ENCODE measurements around the gene SP140L. TPM values are rescaled to one million over a fixed set of nuclear protein-coding genes. Genes with fewer than 3 reads are reported as not detected.
"Not testable (repeated sequence)": the region's sequence is repeated elsewhere in the genome, so short reads cannot be mapped to it uniquely, and the experiment has no call there.

The SP140L gene
- total RNA-seq, 1 donor from 2014 or later, result 9.7 TPM

- DNase-seq (ENCODE audit: low read depth), result no peak
Observed at GRCh38 chr2:230417436-230417835, 90.4 kb downstream of the SP140L start.

- DNase-seq (ENCODE audit: low read depth), result peak; percentile 57
Observed at GRCh38 chr2:230418341-230419016, 91.5 kb downstream of the SP140L start.

- DNase-seq (ENCODE audit: low read depth), result no peak
Observed at GRCh38 chr2:230419181-230419580, 92.2 kb downstream of the SP140L start.

- no peak for DNase-seq (ENCODE audit: low read depth)
Observed at GRCh38 chr2:230422149-230422548, 95.2 kb downstream of the SP140L start.

- peak; percentile 43 for DNase-seq (ENCODE audit: low read depth)
Observed at GRCh38 chr2:230423851-230424458, 97.0 kb downstream of the SP140L start.

- no peak for DNase-seq (ENCODE audit: low read depth)
Observed at GRCh38 chr2:230425377-230425776, 98.4 kb downstream of the SP140L start.

GRCh38 chr2:230429513-230429912 lies 102.5 kb downstream of the SP140L start:
- DNase-seq (ENCODE audit: low read depth), result no peak

GRCh38 chr2:230430957-230431910 lies 104.2 kb downstream of the SP140L start:
- DNase-seq (ENCODE audit: low read depth), result no peak

- no peak for DNase-seq (ENCODE audit: low read depth)
Observed at GRCh38 chr2:230434677-230435324, 107.8 kb downstream of the SP140L start.

- DNase-seq (ENCODE audit: low read depth), result no peak
Observed at GRCh38 chr2:230435431-230435830, 108.4 kb downstream of the SP140L start.

- DNase-seq (ENCODE audit: low read depth), result not testable (repeated sequence)
Observed at GRCh38 chr2:230439121-230439520, 112.1 kb downstream of the SP140L start.

- no peak for DNase-seq (ENCODE audit: low read depth)
Observed at GRCh38 chr2:230439590-230439989, 112.6 kb downstream of the SP140L start.

GRCh38 chr2:230441227-230441897 lies 114.4 kb downstream of the SP140L start:
- peak; percentile 19 for DNase-seq (ENCODE audit: low read depth)

- DNase-seq (ENCODE audit: low read depth), result peak; percentile 11
Observed at GRCh38 chr2:230443541-230443940, 116.5 kb downstream of the SP140L start.

GRCh38 chr2:230444832-230445231 lies 117.8 kb downstream of the SP140L start:
- DNase-seq (ENCODE audit: low read depth), result no peak

GRCh38 chr2:230447036-230447435 lies 120.0 kb downstream of the SP140L start:
- no peak for DNase-seq (ENCODE audit: low read depth)

GRCh38 chr2:230447455-230448451 lies 120.8 kb downstream of the SP140L start:
- no peak for DNase-seq (ENCODE audit: low read depth)

- no peak for DNase-seq (ENCODE audit: low read depth)
Observed at GRCh38 chr2:230449901-230450467, 123.0 kb downstream of the SP140L start.

- DNase-seq (ENCODE audit: low read depth), result no peak
Observed at GRCh38 chr2:230453006-230453405, 126.0 kb downstream of the SP140L start.
